GM23248 (cell line): Measurements from ENCODE around the gene EOLA1.
"Not testable (repeated sequence)": the region's sequence is repeated elsewhere in the genome, so short reads cannot be mapped to it uniquely, and the experiment has no call there.

Experiments used
- EZH2 ChIP-seq: fragments of 200-600 bp; sonication (generic); IDR thresholded peaks from 2 replicates; pipeline ENCODE4 v1.6.1; 2018; ENCODE audit warnings: antibody characterized with exemption, mild to moderate bottlenecking; ENCODE audit not compliant: insufficient read depth, poor library complexity, severe bottlenecking
- EZH2phosphoT487 ChIP-seq: fragments of 200-600 bp; sonication (generic); IDR thresholded peaks from 2 replicates; pipeline ENCODE4 v1.6.1; 2018; ENCODE audit warnings: antibody characterized with exemption, moderate library complexity, mild to moderate bottlenecking, low read depth; ENCODE audit not compliant: insufficient read depth

GRCh38 chrX:149550454-149550853 is 9.6 kb downstream of the EOLA1 start:
- not testable (repeated sequence) for TF ChIP-seq EZH2phosphoT487, EZH2
